Stomach (tissue), 4 donors: ENCODE results near the gene PSD4.

Experiments used
- CTCF ChIP-seq, 7 experiments: fragments of 450-650 bp in 4 of 7; fragments of 200-600 bp in 3 of 7; sonication (generic) in 3 of 7; IDR thresholded peaks; one replicate each; pipeline ENCODE4 v1.5.1; 2016 to 2019; ENCODE audit warnings: antibody characterized with exemption in 7 of 7, control low read depth in 2 of 7, mild to moderate bottlenecking in 1 of 7
- EP300 ChIP-seq: sonication (generic); formaldehyde crosslinking; IDR thresholded peaks from one replicate; pipeline ENCODE4 v1.6.1; 2017; ENCODE audit warnings: antibody characterized with exemption
- POLR2A ChIP-seq, 4 donors: fragments of 450-650 bp; IDR thresholded peaks; one replicate each; pipeline ENCODE4 v1.6.1; 2016; ENCODE audit warnings: antibody characterized with exemption in 4 of 4, control low read depth in 2 of 4, mild to moderate bottlenecking in 1 of 4, moderate library complexity in 1 of 4
- POLR2AphosphoS5 ChIP-seq, 3 donors: sonication (generic); formaldehyde crosslinking; IDR thresholded peaks; one replicate each; pipeline ENCODE4 v1.6.1; 2016; ENCODE audit warnings: antibody characterized with exemption in 3 of 3

GRCh38 chr2:113184531-113185230 lies 10.9 kb downstream of the PSD4 start:
- TF ChIP-seq POLR2A (IDR thresholded peaks at IDR 0.05) (no peak), CTCF (IDR thresholded peaks at IDR 0.05) (no peak), POLR2AphosphoS5 (IDR thresholded peaks at IDR 0.05) (no peak), EP300 (no peak)
